WTC11 (cell line): ENCODE data around the gene BANK1. TPM values are rescaled to one million over a fixed set of nuclear protein-coding genes. Genes with fewer than 3 reads are reported as not detected.

Experiments used
- ATAC-seq: fragments of 200-7000 bp; cut with Tn5 transposase; 2 replicates; pipeline ENCODE4 v1.10.0; 2021; ENCODE audit warnings: mild to moderate bottlenecking, moderate library complexity
- CTCF ChIA-PET: fragments of 300-600 bp; sonication (Branson Sonifier 250); formaldehyde crosslinking; loops from one replicate; lab custom pipeline; 2021; ENCODE audit warnings: antibody characterized with exemption; lab: Charles Lee
- POLR2A ChIA-PET: fragments of 350-600 bp; sonication (Branson Sonifier 250); formaldehyde crosslinking; loops from one replicate; lab custom pipeline; 2021; ENCODE audit warnings: antibody characterized with exemption; lab: Charles Lee
- DNase-seq: peaks from one replicate; pipeline ENCODE4 v3.0.0; 2021; ENCODE audit warnings: low spot score
- H3K27ac Mint-ChIP-seq: 2 replicates; pipeline ENCODE4 v1.8.0; 2021; ENCODE audit warnings: mixed read lengths
- H3K27me3 Mint-ChIP-seq: 2 replicates; pipeline ENCODE4 v1.8.0; 2021; ENCODE audit warnings: low read depth, mild to moderate bottlenecking, moderate library complexity, mixed read lengths
- H3K36me3 Mint-ChIP-seq: 2 replicates; pipeline ENCODE4 v1.8.0; 2021; ENCODE audit warnings: mixed read lengths
- H3K4me1 Mint-ChIP-seq: 2 replicates; pipeline ENCODE4 v1.8.0; 2022; ENCODE audit warnings: mixed read lengths
- H3K4me3 Mint-ChIP-seq: 2 replicates; pipeline ENCODE4 v1.8.0; 2021; ENCODE audit warnings: mild to moderate bottlenecking, moderate library complexity, mixed read lengths
- H3K9me3 Mint-ChIP-seq: 2 replicates; pipeline ENCODE4 v1.8.0; 2021; ENCODE audit warnings: mixed read lengths
- ATF1 ChIP-seq: sonication (generic); formaldehyde crosslinking; IDR thresholded peaks from 2 replicates; pipeline ENCODE4 v1.8.1; 2023; ENCODE audit warnings: mild to moderate bottlenecking, moderate library complexity, missing genetic modification reagents
- CBFB ChIP-seq: sonication (generic); formaldehyde crosslinking; IDR thresholded peaks from 2 replicates; pipeline ENCODE4 v1.8.1; 2022; ENCODE audit warnings: mild to moderate bottlenecking, low read depth, missing genetic modification reagents
- ERG ChIP-seq: fragments of 250-450 bp; sonication (Bioruptor Pico); IDR thresholded peaks from 2 replicates; pipeline ENCODE4 v1.8.0; 2021; ENCODE audit warnings: mild to moderate bottlenecking
- ETV6 ChIP-seq: sonication (generic); formaldehyde crosslinking; IDR thresholded peaks from 2 replicates; pipeline ENCODE4 v1.8.1; 2022; ENCODE audit warnings: mild to moderate bottlenecking, missing genetic modification reagents
- FOXJ3 ChIP-seq: sonication (generic); formaldehyde crosslinking; IDR thresholded peaks from 2 replicates; pipeline ENCODE4 v1.9.0; 2021; ENCODE audit warnings: missing genetic modification reagents, mild to moderate bottlenecking, borderline replicate concordance
- FOXK1 ChIP-seq: sonication (generic); formaldehyde crosslinking; IDR thresholded peaks from 2 replicates; pipeline ENCODE4 v1.8.0; 2022; ENCODE audit warnings: mild to moderate bottlenecking, moderate library complexity, missing genetic modification reagents
- JAZF1 ChIP-seq: fragments of 250-450 bp; sonication (Bioruptor Pico); IDR thresholded peaks from 2 replicates; pipeline ENCODE4 v1.9.0; 2021; ENCODE audit warnings: moderate library complexity, mild to moderate bottlenecking, inconsistent platforms
- KAT7 ChIP-seq: sonication (generic); formaldehyde crosslinking; IDR thresholded peaks from 2 replicates; pipeline ENCODE4 v1.8.1; 2023; ENCODE audit warnings: missing genetic modification reagents, mild to moderate bottlenecking, borderline replicate concordance
- MAX ChIP-seq: sonication (generic); formaldehyde crosslinking; IDR thresholded peaks from 2 replicates; pipeline ENCODE4 v1.8.0; 2022; ENCODE audit warnings: mild to moderate bottlenecking, missing genetic modification reagents
- MYBL2 ChIP-seq: sonication (generic); formaldehyde crosslinking; IDR thresholded peaks from 2 replicates; pipeline ENCODE4 v1.8.1; 2023; ENCODE audit warnings: mild to moderate bottlenecking, moderate library complexity, missing genetic modification reagents
- PRRX2 ChIP-seq: fragments of 250-450 bp; sonication (Bioruptor Pico); IDR thresholded peaks from 2 replicates; pipeline ENCODE4 v1.8.0; 2021; ENCODE audit warnings: mild to moderate bottlenecking
- RELA ChIP-seq: sonication (generic); formaldehyde crosslinking; IDR thresholded peaks from 2 replicates; pipeline ENCODE4 v1.8.1; 2022; ENCODE audit warnings: missing genetic modification reagents, mild to moderate bottlenecking, borderline replicate concordance
- RORB ChIP-seq: fragments of 250-450 bp; sonication (Bioruptor Pico); IDR thresholded peaks from 2 replicates; pipeline ENCODE4 v1.9.0; 2021; ENCODE audit warnings: mild to moderate bottlenecking
- SMAD4 ChIP-seq: sonication (generic); formaldehyde crosslinking; IDR thresholded peaks from 2 replicates; pipeline ENCODE4 v1.8.0; 2022; ENCODE audit warnings: mild to moderate bottlenecking, missing genetic modification reagents
- SP1 ChIP-seq: sonication (generic); formaldehyde crosslinking; conservative IDR thresholded peaks from 2 replicates; pipeline ENCODE4 v1.8.1; 2022; ENCODE audit warnings: missing genetic modification reagents
- TP53 ChIP-seq: sonication (generic); formaldehyde crosslinking; IDR thresholded peaks from 2 replicates; pipeline ENCODE4 v1.8.1; 2023; ENCODE audit warnings: mild to moderate bottlenecking, missing genetic modification reagents
- ZBTB43 ChIP-seq: sonication (generic); formaldehyde crosslinking; IDR thresholded peaks from 2 replicates; pipeline ENCODE4 v1.8.1; 2023; ENCODE audit warnings: mild to moderate bottlenecking, missing genetic modification reagents
- ZNF121 ChIP-seq: sonication (generic); formaldehyde crosslinking; IDR thresholded peaks from 2 replicates; pipeline ENCODE4 v1.8.0; 2023; ENCODE audit warnings: missing genetic modification reagents
- ZNF416 ChIP-seq: fragments of 250-450 bp; sonication (Bioruptor Pico); IDR thresholded peaks from 2 replicates; pipeline ENCODE4 v1.9.0; 2021; ENCODE audit warnings: mild to moderate bottlenecking, inconsistent platforms
- total RNA-seq: library from RNA; stranded (reverse); gene quantifications from 3 replicates; pipeline ENCODE4 v1.2.3, GENCODE V29; 2021
- TF ChIP-seq, protein P1 (sequence below): fragments of 200-600 bp; IDR thresholded peaks from 2 replicates; pipeline ENCODE4 v1.8.0; 2022; ENCODE audit warnings: antibody characterized with exemption
- TF ChIP-seq, protein P2 (sequence below): sonication (generic); formaldehyde crosslinking; conservative IDR thresholded peaks from 2 replicates; pipeline ENCODE4 v1.8.1; 2022; ENCODE audit warnings: mild to moderate bottlenecking, missing genetic modification reagents
- TF ChIP-seq, protein P3 (sequence below): sonication (generic); formaldehyde crosslinking; IDR thresholded peaks from 2 replicates; pipeline ENCODE4 v1.8.1; 2022; ENCODE audit warnings: mild to moderate bottlenecking, missing genetic modification reagents, moderate library complexity, borderline replicate concordance
- TF ChIP-seq, protein P4 (sequence below): fragments of 250-450 bp; sonication (Bioruptor Pico); conservative IDR thresholded peaks from 2 replicates; pipeline ENCODE4 v1.9.0; 2021; ENCODE audit warnings: mild to moderate bottlenecking

The BANK1 gene
- total RNA-seq, 1 experiment from 2014 or later = 0.68 TPM

GRCh38 chr4:101933855-101934254 is 143.3 kb downstream of the BANK1 start:
- no peak for TF ChIP-seq ERG (CRISPR knock-in tag)
- no peak for TF ChIP-seq ZNF416
- TF ChIP-seq ZBTB43 (CRISPR knock-in tag) = no peak
- TF ChIP-seq RELA = no peak
- ChIA-PET CTCF (interaction anchor here (1.1 kb wide), 1 partner anchor 497 kb away, joined by 3 read pairs; no protein-coding TSS in a partner anchor), POLR2A (no interaction called here)
- H3K27ac Mint-ChIP-seq = no peak overlapping the region
- no peak for DNase-seq
- no peak for ATAC-seq
- H3K36me3 Mint-ChIP-seq = peaks cover 6% of the 10 kb centered on the region
- no peaks in the 10 kb centered on the region for H3K27me3 Mint-ChIP-seq
- no peak overlapping the region for H3K4me3 Mint-ChIP-seq
- H3K4me1 Mint-ChIP-seq = peaks cover 27% of the 10 kb centered on the region
- peaks cover 18% of the 10 kb centered on the region for H3K9me3 Mint-ChIP-seq

DNA sequence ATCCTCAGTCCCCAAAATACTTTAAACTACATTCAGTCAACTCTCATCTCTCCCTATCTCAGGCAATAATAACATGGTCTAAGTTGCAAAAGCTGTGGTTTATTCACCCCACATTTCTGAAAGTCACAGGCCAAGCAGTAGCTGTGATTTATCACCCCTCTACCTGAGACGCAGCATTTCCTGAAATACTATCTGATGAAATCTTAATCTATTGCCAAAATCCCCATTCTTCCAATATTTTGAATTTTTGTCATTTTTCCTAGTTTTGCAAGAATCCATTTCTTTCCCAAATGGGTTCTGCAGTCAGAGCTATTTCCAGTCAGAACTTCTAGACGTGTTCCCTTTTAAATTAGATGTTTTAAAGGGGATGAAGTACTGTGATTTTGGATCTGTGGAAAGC is 148.3 kb downstream of the BANK1 start:
- Mint-ChIP-seq H3K4me1 (peaks cover 20% of the 10 kb centered on the region), H3K27ac (no peak overlapping the region), H3K27me3 (no peaks in the 10 kb centered on the region), H3K9me3 (peaks cover 18% of the 10 kb centered on the region), H3K4me3 (no peak overlapping the region), H3K36me3 (peaks cover 6% of the 10 kb centered on the region)
- no peak for TF ChIP-seq PRRX2 (CRISPR knock-in tag)
- TF ChIP-seq ETV6 = no peak
- TF ChIP-seq MAX = no peak
- no peak for TF ChIP-seq FOXK1 (CRISPR knock-in tag)
- no peak for TF ChIP-seq TP53 (CRISPR knock-in tag)
- TF ChIP-seq, protein P1, sequence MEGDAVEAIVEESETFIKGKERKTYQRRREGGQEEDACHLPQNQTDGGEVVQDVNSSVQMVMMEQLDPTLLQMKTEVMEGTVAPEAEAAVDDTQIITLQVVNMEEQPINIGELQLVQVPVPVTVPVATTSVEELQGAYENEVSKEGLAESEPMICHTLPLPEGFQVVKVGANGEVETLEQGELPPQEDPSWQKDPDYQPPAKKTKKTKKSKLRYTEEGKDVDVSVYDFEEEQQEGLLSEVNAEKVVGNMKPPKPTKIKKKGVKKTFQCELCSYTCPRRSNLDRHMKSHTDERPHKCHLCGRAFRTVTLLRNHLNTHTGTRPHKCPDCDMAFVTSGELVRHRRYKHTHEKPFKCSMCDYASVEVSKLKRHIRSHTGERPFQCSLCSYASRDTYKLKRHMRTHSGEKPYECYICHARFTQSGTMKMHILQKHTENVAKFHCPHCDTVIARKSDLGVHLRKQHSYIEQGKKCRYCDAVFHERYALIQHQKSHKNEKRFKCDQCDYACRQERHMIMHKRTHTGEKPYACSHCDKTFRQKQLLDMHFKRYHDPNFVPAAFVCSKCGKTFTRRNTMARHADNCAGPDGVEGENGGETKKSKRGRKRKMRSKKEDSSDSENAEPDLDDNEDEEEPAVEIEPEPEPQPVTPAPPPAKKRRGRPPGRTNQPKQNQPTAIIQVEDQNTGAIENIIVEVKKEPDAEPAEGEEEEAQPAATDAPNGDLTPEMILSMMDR = no peak
- no peak for TF ChIP-seq ZNF416
- no peak for TF ChIP-seq SP1 (CRISPR knock-in tag)
- TF ChIP-seq SMAD4 (CRISPR knock-in tag) = no peak
- TF ChIP-seq JAZF1 (CRISPR knock-in tag) = no peak
- ChIA-PET CTCF (no interaction called here), POLR2A (no interaction called here)
- no peak for DNase-seq
- no peak for ATAC-seq

- 0 out of 2 replicates have a peak, but pooled peaks cover 1% of the 10 kb centered on the region for H3K36me3 Mint-ChIP-seq
- no peak for DNase-seq
- ATAC-seq = no peak
- POLR2A ChIA-PET = no interaction called here
- no peak overlapping the region for H3K27ac Mint-ChIP-seq
- CTCF ChIA-PET = interaction anchor here (0.5 kb wide), 1 partner anchor 900 kb away, joined by 5 read pairs; no protein-coding TSS in a partner anchor
- H3K27me3 Mint-ChIP-seq = no peaks in the 10 kb centered on the region
- H3K9me3 Mint-ChIP-seq = peaks cover 9% of the 10 kb centered on the region
- H3K4me3 Mint-ChIP-seq = no peak overlapping the region
- no peak for TF ChIP-seq ZNF121
- peaks cover 30% of the 10 kb centered on the region for H3K4me1 Mint-ChIP-seq
Observed at GRCh38 chr4:101941816-101942358, 151.4 kb downstream of the BANK1 start.

DNA sequence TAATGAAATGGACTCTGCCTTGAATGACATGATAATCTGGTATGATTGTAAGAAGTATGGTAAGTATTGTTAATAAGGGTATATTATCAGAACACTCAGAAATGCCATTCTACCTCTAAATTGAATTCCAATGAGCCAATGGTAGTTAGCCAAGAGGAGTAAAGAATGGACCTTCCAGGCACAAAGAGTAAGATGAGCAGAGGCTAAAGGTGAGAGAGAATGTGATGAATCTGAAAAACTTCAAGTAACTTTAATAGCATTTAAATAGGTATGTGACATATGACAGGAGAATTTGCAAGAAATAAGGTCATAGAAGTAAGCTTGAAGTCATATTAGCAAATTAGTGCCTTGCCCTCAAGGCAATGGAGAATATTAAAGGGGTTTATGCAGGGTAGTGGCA is 152.4 kb downstream of the BANK1 start:
- CTCF ChIA-PET = no interaction called here
- POLR2A ChIA-PET = interaction anchor here (0.6 kb wide), 1 partner anchor 1670 kb away, joined by 3 read pairs; no protein-coding TSS in a partner anchor
- TF ChIP-seq, protein P2, sequence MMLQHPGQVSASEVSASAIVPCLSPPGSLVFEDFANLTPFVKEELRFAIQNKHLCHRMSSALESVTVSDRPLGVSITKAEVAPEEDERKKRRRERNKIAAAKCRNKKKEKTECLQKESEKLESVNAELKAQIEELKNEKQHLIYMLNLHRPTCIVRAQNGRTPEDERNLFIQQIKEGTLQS (CRISPR knock-in tag) = no peak
- TF ChIP-seq CBFB (CRISPR knock-in tag) = no peak
- TF ChIP-seq, protein P3, sequence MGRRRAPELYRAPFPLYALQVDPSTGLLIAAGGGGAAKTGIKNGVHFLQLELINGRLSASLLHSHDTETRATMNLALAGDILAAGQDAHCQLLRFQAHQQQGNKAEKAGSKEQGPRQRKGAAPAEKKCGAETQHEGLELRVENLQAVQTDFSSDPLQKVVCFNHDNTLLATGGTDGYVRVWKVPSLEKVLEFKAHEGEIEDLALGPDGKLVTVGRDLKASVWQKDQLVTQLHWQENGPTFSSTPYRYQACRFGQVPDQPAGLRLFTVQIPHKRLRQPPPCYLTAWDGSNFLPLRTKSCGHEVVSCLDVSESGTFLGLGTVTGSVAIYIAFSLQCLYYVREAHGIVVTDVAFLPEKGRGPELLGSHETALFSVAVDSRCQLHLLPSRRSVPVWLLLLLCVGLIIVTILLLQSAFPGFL (CRISPR knock-in tag) = no peak
- TF ChIP-seq SP1 (CRISPR knock-in tag) = no peak
- no peak for TF ChIP-seq RORB
- TF ChIP-seq, protein P4, sequence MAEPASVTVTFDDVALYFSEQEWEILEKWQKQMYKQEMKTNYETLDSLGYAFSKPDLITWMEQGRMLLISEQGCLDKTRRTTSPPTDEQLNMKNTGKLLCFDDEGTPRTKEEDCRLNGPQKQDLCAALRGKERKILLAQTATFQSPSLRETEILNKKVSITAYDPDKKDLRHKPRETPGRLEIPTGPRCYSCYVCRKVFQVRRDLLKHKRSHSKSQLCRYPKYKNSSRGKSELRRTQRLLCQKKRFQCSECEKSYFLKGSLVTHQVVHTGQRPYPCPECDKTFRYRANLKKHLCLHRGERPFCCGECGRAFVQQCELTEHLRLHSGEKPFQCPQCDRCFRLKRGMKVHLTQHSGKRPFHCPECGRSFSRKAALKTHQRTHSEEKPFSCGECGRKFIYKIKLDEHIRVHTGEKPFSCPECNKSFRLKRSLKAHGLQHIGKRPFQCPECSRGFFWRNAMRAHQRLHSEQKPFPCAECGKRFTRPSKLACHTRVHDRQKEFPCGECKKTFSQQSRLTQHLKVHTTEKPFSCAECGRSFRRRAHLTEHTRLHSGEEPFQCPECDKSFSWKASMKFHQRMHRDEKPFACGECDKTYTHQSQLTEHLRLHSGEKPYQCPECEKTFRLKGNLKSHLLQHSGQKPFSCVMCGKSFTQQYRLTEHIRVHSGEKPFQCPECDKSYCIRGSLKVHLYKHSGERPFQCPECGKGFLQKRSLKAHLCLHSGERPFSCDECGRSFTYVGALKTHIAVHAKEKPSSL (CRISPR knock-in tag) = no peak
- TF ChIP-seq KAT7 (CRISPR knock-in tag) = no peak
- TF ChIP-seq FOXJ3 (CRISPR knock-in tag) = no peak
- no peak for TF ChIP-seq MYBL2 (CRISPR knock-in tag)
- no peak for TF ChIP-seq RELA
- TF ChIP-seq ATF1 = no peak

More for the DNA sequence above, 152.4 kb downstream of the BANK1 start:
- peaks cover 32% of the 10 kb centered on the region for H3K4me1 Mint-ChIP-seq
- H3K27me3 Mint-ChIP-seq = no peaks in the 10 kb centered on the region
- ATAC-seq (no peak), DNase-seq (no peak)
- no peaks in the 10 kb centered on the region for H3K9me3 Mint-ChIP-seq
- no peaks in the 10 kb centered on the region for H3K36me3 Mint-ChIP-seq
- no peak overlapping the region for H3K27ac Mint-ChIP-seq
- no peak overlapping the region for H3K4me3 Mint-ChIP-seq
